Left cardiac atrium (tissue), 4 donors: ENCODE results near the gene PRPF4. TPM values are rescaled to one million over a fixed set of nuclear protein-coding genes. Genes with fewer than 3 reads are reported as not detected.

Source experiments
- ATAC-seq, 2 donors: fragments of 200-7000 bp; cut with Tn5 transposase; one replicate each; pipeline ENCODE4 v1.9.1; 2020; ENCODE audit warnings: mild to moderate bottlenecking in 2 of 2, moderate library complexity in 2 of 2
- DNase-seq: peaks from one replicate; pipeline ENCODE4 v3.0.0-alpha.2; 2020
- intact Hi-C, 2 donors: fragments of 100-400 bp; cut with DNase I; formaldehyde crosslinking; loops; one replicate each; pipeline versions ENCODE4 v1.14.1 to v1.15.1; 2022 to 2023
- total RNA-seq, 2 donors: library from RNA; stranded (reverse); fragmentation: NEBNext Ultra II Directional; extraction: Animal tissue kit (Norgen Biotek cat#: 25700); gene quantifications; one replicate each; pipeline ENCODE4 v1.2.1, GENCODE V29; 2021
- donor health status: DM: no; HTN: yes; CAD: no.
- donor health status: DM: no; HTN: yes; CAD: no; lungs with severe emphysema.
- donor health status: DM: yes; HTN: yes; CAD: no.
- donor health status: Dilated cardiomyopathy.

PRPF4 gene
- total RNA-seq, 2 donors from 2014 or later, result 9.9 to 14.3 TPM

GRCh38 chr9:113302792-113303418 lies 27.4 kb downstream of the PRPF4 start, which contains the start of gene RNF183:
TSS of gene RNF183 (minus strand) at chr9:113303376. CDS start at chr9:113298184, 5,192 bp downstream.
- DNase-seq, result no peak
- ATAC-seq, result no peak
- intact Hi-C loops, result no loop called here

DNA sequence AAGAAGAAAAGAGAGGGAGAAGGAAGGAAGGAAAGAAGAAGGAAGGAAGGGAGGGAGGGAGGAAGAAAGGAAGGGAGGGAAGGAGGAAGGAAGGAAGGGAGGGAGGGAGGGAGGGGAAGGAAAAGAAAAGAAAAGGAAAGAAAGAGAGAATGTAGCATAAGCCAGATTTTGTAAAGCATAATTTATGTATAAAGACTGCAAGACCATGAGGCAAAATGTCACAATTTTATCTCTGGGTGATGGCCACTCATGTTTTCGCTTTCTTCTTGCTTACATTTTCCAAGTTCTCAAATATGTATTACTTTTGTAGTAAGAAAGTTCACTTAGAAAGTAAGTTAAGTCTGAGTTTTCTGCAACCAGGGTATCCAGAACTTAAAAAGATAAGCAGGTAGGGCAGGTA lies 31.1 kb downstream of the PRPF4 start:
- no peak for DNase-seq
- ATAC-seq, result no peak
- intact Hi-C loops, result no loop called here

GRCh38 chr9:113307396-113307975 lies 32.0 kb downstream of the PRPF4 start:
- DNase-seq (no peak), ATAC-seq (no peak)
- intact Hi-C loops, result no loop called here

DNA sequence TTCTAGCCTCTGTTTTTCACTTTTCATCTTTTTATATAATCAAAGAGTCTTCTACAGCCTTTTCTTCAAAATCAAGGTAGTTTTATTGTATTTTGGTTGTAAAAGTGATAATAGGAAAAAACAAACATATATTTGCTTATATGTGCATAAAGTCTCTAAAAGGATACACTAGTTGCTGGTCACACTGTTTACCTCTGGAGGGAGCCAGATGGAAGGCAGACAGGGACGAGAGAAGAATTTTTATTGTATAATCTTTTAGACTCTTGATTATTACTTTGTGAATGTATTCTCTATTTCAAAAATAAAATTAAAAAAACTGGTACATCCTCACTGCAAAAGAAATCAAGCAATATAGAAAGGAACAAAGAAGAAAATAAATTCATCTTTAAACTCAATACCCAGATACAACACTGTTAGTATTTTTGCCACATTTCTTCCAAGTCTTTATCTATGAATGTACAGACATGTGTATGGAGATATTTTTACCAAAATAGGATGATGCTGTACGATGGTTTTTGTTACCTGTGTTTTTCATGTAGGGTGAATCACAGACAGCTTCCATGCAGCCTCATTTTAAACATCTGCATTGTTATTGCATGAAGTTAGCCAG lies 33.9 kb downstream of the PRPF4 start:
- ATAC-seq (peak in 1 of 2 donors; percentile 63), DNase-seq (no peak)
- intact Hi-C loops, result loop anchor here in 1 of 2 donors (2.0 kb wide), 1 partner anchor 91 kb away; the partner anchor contains the start of gene ALAD

GRCh38 chr9:113310538-113310937 lies 35.1 kb downstream of the PRPF4 start:
- DNase-seq, result no peak
- peak in 1 of 2 donors; percentile 53 for ATAC-seq
- intact Hi-C loops, result no loop called here

GRCh38 chr9:113311961-113312360 lies 36.5 kb downstream of the PRPF4 start:
- no peak for DNase-seq
- intact Hi-C loops, result no loop called here
- no peak for ATAC-seq

GRCh38 chr9:113313261-113313660 lies 37.8 kb downstream of the PRPF4 start:
- DNase-seq, result no peak
- ATAC-seq, result no peak
- intact Hi-C loops, result no loop called here

GRCh38 chr9:113315231-113315630 lies 39.8 kb downstream of the PRPF4 start:
- intact Hi-C loops, result no loop called here
- ATAC-seq, result no peak

DNA sequence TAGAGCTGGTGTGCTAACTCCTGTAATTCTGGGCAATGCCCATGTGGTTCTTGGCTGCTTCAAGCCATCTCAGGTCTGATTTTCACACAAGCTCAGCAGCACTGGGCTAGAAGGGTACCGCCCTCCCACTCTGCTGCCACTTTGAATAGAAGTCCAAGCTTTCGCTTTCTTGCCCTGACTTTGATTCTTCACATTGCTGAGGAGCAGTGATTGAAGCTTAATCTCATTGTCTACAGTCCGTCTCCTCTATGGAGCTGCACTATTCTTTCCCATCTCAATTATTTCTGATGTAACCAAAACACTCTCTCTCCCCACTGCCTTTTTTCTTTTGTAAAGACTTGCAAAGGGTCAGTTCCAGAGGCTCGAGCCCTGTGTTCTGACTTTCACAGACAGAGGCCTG lies 40.6 kb downstream of the PRPF4 start:
- ATAC-seq (no peak), DNase-seq (no peak)
- intact Hi-C loops, result no loop called here

More at GRCh38 chr9:113315231-113315630, 39.8 kb downstream of the PRPF4 start:
- DNase-seq, result no peak

GRCh38 chr9:113317777-113318176 lies 42.3 kb downstream of the PRPF4 start:
- no peak for DNase-seq
- ATAC-seq, result peak in 1 of 2 donors; percentile 55
- intact Hi-C loops, result no loop called here

GRCh38 chr9:113319054-113319453 lies 43.6 kb downstream of the PRPF4 start:
- DNase-seq (no peak), ATAC-seq (no peak)
- intact Hi-C loops, result no loop called here

DNA sequence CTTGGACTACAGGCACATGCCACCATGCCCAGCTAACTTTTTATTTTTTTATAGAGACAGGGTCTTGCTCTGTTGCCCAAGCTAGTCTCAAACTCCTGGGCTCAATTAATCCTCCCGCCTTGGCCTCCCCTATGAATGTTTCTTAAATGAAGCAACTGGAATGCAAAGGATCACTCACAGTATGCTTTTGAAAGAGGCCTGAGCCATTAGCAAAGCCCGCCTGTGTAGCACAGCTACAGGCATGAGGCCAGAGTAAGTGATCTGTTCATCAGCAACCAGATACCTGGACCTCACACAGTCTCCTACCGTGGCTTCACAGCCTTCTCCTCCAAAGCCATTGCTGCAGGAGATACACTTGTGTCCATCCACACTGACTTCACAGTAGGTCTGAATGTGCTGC lies 44.6 kb downstream of the PRPF4 start:
- no peak for ATAC-seq

GRCh38 chr9:113322671-113323070 lies 47.2 kb downstream of the PRPF4 start:
- ATAC-seq (no peak), DNase-seq (no peak)
- intact Hi-C loops, result no loop called here

More for the DNA sequence above, 44.6 kb downstream of the PRPF4 start:
- intact Hi-C loops, result no loop called here
- DNase-seq, result no peak

- DNase-seq, result no peak
- ATAC-seq, result no peak
- intact Hi-C loops, result no loop called here
Observed at GRCh38 chr9:113326230-113326629, 50.8 kb downstream of the PRPF4 start.

- DNase-seq, result no peak
- peak; percentile 51 to 55 for ATAC-seq
- intact Hi-C loops, result no loop called here
Observed at GRCh38 chr9:113328045-113328782, 52.8 kb downstream of the PRPF4 start.

GRCh38 chr9:113331780-113332179 lies 56.3 kb downstream of the PRPF4 start:
- DNase-seq (no peak), ATAC-seq (no peak)
- intact Hi-C loops, result no loop called here

GRCh38 chr9:113337714-113338113 lies 62.3 kb downstream of the PRPF4 start:
- ATAC-seq (no peak), DNase-seq (no peak)
- intact Hi-C loops, result no loop called here

DNA sequence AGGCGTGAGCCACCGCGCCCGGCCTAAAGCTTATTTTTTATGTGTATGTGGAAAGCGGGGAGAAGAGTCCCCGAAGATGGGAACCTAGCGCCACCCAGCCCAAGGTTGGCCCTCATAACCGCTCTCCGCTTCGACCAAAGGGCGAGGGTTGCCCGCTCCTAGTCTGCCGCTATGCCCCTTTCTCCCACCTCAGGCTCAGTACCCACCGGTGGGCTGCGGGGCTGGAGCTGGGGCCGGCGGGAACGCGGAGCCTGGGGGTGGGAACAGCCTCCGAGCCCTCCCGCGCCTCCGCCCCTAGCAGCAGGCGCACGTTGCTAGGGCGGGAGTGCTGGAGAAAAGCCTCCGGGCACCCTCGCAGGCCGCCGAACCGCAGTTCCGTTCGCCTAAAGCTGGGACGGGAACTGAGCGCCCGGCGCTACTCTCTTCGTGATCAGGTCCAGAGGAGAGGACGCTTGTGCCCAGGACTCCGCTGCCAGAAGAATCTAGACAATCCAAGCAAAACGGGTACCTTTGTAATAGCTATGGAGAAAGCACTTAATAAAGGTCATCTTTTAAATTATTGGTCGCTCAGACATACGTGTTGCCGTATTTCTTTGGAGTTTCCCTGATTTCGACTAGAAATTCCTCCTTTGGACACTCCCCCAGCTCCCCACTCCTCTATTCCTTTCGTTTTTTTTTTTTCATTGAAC lies 64.7 kb downstream of the PRPF4 start, which contains the start of gene WDR31:
Gene WDR31 (minus strand): TSS at position 265 of the 689 bp plus-strand sequence. CDS start 8,253 bp downstream, outside the sequence.
- intact Hi-C loops, result no loop called here
- DNase-seq (peak; percentile 89), ATAC-seq (peak; percentile 90 to 96)

DNA sequence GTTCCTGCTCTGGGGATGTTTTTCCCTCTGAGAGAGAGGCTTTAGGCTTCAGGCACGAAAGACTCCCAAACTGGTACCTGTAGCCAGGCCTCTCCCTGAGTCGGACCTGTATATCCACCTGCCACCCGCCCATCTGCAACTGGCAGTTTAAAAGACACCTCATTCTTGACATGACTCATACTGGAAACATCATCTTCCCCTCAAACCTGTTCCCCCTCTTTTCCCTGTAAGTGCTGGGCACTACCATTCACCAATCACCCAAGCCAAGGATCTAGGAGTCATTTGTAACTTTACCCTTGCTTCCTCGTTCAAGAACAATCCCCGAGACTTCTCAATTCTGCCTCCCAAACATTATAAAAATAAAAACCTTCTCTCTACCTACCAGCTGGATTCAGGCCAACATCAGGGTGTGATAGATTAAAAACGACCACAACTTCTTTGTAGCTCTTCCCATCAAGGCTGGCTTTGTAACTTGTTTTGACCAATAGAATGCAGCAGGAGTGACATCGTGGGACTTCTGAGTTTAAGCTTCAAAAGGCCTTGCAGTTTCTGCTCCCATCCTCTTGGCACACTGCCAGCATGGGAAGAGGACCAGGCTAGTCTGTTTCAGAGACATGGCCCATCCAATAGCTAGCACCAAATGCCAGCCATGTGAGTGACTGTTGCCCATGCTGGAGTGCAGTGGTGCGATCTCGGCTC lies 66.4 kb downstream of the PRPF4 start:
- no peak for DNase-seq
- intact Hi-C loops, result no loop called here
- no peak for ATAC-seq
